ENCODE data around the gene GDF2.

GDF2 gene

GRCh38 chr10:47294057-47294456 lies 28.2 kb upstream of the GDF2 start:
- DNase-seq = no peak

DNA sequence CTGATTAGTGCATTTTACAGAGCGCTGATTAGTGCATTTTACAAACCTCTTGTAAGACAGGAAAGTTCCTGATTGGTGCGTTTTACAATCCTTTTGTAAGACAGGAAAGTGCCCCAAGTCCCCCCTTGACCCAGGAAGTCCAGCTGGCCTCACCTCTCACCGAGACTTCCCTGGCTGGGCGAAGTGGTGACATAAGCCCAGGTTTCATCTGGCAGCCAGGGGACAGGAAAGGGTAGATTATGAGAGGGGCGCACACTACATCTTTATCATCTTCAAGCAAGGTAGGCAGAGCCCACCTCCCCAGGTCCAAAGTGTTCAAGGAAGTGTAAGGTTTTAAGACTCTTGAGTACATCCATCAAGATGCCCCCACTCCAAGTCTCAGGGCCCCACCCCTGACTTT lies 27.8 kb upstream of the GDF2 start:
- no peak for DNase-seq

DNA sequence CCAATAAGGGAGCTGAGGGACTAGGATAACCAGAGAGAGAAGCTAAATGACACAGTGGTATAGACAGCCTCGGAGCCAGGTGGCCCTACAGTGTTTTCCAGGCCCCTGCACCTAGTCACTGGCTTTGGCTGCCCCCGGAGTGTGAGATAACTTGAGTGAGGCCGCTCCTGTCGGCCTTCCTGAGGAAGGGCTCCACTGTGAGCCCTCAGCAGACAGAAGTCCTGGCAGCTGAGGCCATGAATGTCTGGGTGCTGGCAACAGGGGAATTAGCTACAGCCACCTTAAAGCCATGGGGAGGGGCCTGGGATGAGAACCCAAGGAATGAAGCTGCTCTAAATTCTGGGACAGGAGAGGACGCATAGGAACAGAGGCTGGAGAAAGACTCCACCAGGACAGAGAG lies 26.8 kb upstream of the GDF2 start:
- no peak for DNase-seq

DNA sequence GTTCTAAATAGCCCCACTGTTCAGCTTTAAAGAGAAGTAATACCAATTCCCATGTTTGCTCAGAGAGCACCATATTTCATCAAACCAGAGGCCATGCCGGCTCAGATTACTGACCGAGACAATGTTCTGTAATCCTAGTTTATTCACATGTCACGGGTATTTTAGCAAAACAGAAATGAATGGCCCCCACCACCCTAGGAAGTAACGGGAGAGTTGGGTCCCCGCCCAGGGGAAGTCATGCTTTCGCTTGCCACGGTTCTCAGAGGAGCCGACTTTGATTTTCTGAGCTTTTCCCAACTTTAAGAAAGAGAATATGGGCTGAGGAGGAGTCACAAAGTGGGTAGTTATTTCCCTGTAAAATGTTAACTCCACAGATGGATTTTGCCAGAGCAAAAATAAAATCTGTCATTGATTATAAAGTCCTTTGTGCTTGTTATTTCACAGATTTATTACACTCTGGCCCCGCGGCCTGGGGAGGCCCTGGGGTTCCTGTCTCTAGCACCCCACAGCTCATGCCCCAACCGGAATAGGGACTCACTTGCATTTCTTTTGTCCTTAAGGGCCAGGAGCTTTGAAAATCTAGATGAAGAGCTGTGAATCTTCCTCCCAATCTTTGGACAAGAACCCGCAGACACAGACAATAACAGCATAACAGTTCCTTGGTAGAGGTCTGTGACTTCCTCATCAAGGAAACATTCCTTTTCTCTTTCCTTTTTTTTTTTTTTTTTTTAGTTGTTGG lies 25.9 kb upstream of the GDF2 start:
- no peak for DNase-seq

DNA sequence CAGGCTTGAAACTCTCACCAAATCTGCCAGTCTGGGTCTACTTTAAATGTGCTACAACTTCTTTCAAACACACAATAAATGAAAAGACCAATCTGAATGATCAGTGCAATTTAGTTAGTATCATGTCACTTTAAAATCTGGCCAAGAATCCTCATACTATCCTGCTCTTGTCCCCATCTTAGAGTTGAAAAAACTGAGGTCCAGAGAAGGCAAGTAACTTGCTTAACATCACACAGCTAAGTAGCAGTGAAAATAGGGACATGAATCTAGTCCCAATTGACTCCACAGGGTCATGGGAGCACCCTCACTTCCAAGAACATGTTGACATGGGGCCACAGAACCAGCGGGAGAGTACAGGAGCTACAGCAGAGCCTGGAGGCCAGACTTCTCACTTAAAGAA lies 25.3 kb upstream of the GDF2 start:
- no peak for DNase-seq

GRCh38 chr10:47297866-47298540 lies 24.3 kb upstream of the GDF2 start:
- DNase-seq = no peak

DNA sequence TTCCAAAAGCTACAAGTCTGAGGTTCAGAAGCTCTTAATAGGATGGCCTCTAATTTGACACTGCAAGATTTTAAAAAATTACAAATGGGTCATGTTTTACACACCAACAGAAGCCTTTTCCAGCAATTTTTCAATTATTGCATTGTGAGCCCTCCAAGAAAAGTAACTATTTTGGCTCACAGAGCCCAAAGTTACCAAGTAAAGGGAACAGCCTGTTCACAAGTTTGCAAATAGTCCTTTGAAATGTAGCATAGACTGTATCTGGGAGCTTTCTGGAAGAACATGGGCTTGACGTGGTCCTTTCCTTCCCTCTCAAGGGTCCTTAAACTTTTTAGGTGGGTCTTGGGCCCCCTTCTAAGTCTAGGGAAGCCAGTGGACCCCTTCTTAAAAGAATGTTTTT lies 23.5 kb upstream of the GDF2 start:
- DNase-seq = no peak

DNA sequence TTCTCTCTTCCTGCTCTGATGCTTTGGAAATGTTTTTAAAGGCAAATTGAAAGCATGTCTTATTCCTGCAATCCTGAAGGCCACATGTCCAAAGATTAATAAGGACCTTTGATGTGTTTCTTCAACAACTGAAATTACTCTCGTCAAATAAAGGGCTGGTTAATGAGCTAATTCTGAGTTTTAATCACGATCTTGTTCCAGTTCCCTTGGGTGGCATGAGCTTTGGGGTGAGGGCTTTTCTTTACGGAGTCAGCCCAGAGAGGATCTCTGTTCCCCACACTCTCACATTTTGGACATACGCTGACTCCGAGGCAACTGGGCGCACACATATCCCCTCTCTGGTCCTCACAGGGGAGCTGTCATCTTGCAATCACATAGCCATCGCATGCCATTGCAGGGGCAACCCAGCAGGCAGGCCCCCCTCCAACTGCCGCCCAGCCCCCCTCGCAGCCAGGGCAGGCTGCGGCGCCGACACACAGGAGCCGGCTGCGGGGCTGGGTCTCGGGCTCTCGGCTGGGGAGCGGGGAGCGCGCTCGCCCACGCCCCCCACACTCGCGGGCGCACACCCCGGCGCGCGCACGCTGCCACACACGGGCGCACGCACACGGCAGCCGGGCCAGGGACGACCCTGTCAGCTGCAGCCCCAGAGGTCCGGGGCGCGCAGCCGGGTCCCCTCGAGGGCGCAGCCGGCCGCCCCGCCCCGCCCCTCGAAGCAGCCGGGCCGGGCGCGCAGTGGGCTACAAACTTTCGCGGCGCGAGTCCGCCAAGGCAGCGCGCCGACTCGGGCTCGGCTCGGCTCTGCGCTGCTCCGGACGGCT lies 22.4 kb upstream of the GDF2 start, which contains the start of gene GDF10:
Gene GDF10 (plus strand): TSS at position 587 of the 818 bp plus-strand sequence. CDS start 455 bp downstream, outside the sequence.
- DNase-seq = no peak

DNA sequence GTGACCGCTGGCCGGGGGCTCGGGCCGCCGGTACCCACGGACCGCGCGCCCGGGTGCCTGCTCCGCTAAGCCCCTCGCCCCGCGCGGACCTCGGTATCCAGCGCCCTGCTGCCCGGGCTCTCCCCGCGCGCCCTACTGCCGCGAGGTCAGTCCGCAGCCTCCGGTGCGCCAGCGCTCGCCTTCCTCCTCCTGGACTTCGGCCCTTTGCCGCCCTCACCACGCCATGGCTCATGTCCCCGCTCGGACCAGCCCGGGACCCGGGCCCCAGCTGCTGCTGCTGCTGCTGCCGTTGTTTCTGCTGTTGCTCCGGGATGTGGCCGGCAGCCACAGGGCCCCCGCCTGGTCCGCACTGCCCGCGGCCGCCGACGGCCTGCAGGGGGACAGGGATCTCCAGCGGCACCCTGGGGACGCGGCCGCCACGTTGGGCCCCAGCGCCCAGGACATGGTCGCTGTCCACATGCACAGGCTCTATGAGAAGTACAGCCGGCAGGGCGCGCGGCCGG lies 21.8 kb upstream of the GDF2 start:
- no peak for DNase-seq

DNA sequence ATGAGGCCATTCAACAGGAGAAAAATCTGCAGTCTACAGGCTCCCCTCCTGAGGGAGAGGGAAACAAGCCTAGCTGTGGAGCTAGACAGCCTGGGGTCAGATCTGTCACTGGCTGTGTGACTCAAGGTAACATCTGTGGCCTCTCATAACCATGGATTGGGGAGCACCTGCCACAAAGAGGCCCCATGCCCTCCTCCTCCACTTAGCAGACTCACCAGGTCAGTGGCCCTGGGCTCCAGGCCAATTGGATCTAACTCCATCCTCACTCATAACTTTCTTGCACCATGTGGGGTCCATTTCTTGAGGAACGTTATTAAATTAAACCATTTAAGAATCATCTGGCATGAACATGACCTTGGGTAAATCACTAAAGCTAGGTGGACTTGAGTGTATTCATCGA lies 20.4 kb upstream of the GDF2 start:
- DNase-seq = no peak

DNA sequence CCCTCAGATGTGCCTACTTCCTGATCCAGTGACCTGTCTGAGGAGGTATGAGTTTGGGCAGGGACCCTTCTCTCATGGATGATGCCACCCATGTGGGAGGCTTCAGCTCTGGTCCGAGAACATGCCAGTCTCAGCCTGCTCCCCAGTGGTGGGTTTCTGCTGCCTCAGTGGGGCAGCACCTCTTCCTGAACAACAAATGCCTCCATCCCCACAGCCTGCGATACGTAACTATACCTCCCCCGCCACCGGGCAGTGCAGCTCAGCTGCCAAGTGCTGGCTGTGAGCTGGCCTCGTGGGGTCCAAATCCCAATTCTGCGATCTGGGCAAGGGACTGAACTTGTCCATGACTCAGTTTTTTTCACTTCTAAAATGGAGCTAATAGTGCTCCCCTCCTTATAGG lies 19.1 kb upstream of the GDF2 start:
- no peak for DNase-seq

DNA sequence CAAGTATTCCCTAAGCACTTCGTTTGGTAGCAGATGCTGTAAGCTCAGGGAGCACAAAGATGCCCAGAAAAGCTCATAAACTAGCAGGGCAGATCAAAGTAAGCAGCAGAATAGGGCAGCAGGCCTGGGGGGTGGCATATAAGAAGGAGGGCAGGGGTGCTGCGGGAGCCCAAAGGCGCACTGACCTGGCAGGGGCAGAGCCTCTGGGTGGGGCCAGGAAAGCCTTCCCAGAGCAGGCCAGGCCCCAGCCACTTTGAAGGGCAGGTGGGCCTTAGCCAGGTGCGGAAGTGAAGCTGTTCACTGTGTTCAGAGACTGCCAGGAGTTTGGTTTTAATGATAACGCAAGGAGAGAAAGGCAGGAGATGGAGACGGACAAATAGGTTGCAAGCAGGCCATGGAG lies 18.4 kb upstream of the GDF2 start:
- no peak for DNase-seq

DNA sequence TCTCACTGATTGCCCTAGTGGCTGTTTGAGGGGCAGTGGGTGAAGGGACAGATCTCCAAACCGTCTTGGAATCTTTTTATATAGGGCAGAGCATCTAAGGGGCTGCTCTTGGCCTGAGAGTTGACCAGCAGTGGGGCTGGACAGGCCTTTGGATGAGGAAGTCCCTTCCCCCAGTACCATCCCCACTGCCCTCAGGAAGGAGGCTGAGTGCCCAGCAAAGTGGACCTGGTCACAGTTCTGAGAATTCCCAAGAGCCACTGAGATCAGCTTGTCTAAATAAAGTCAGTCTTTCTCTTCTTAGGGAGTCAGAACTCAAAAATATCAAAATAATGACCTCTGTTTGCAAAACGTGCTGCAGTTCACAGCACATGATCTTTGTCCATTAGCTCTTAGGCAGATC lies 16.7 kb upstream of the GDF2 start:
- no peak for DNase-seq

GRCh38 chr10:47306387-47307210 lies 15.7 kb upstream of the GDF2 start:
- DNase-seq = no peak

GRCh38 chr10:47307381-47307780 lies 14.9 kb upstream of the GDF2 start:
- no peak for DNase-seq

DNA sequence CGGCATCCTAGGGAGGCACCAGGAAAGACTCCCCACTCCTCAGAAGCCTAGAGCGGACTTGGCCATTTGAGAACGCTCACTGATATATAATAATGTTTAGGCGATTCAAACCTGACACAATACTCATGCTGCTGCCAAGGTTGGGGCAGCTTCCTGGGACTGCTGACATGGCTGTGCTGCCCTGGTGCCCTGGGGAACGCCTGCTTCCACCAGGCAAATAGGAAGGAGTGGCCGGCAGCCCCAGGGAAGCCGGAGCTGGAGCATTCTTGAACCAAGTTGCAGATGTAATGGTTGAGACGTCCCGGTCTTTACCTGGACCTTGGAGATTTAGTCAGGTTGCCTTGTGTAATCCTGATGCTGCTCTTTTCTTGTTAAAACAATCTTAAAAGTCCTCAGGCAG lies 13.5 kb upstream of the GDF2 start:
- no peak for DNase-seq

DNA sequence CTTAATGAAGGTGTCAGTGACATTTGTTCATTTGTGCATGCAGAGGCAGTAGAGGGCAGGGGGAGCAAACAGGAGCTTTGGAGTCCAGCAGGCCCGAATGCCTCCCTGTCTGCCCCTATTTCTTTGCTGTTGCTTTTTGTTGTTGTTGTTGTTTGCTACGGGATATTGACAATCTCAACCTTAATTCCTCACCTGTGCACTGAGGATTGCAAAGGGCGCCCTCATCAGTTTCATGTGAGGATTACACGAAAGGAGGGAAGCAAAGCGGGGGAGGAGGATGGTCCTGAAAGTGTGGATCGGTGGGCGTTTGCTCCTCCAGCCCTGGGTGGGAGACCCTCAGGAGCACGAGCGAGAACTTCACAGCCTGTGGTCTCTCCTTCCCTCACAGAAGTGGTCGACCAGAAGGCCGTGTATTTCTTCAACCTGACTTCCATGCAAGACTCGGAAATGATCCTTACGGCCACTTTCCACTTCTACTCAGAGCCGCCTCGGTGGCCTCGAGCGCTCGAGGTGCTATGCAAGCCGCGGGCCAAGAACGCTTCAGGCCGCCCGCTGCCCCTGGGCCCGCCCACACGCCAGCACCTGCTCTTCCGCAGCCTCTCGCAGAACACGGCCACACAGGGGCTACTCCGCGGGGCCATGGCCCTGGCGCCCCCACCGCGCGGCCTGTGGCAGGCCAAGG lies 12.7 kb upstream of the GDF2 start:
- no peak for DNase-seq

- DNase-seq = no peak
Measured at GRCh38 chr10:47310090-47310505, 12.2 kb upstream of the GDF2 start.

DNA sequence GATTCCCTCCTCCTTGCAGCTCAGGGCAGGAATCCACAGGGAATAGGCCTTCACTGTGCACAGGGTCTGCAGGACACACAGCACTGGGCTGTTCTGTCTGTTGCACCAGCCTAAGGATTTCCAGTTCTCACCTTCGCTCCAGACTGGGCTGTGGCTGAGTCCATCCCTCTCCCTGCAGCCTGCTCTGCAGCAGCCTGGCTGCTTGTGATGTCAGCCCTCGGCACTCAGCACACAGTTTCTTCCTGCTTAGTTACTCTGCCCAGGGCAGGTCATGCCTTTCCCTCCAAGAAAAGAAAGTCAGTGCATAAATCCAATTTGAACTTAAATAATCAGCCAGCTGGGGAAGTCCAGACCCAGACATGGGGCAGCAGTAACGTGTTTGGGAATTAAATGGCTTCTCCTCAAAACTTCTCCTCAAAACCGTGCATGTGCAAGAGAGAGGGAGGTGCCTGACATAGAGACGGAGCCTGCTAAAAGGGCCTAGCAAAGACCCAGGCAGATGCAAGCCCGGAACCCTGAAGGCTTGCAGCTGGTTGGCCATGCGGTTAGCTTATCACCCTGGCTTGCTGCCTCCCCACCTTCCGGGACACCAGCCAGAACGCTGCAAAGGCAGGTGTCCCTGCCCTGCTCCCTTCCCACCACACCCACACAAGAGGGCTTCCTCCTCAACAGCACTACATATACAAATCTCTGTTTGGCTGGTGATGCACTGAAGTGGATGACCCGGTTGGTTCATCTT lies 10.9 kb upstream of the GDF2 start:
- DNase-seq = no peak

DNA sequence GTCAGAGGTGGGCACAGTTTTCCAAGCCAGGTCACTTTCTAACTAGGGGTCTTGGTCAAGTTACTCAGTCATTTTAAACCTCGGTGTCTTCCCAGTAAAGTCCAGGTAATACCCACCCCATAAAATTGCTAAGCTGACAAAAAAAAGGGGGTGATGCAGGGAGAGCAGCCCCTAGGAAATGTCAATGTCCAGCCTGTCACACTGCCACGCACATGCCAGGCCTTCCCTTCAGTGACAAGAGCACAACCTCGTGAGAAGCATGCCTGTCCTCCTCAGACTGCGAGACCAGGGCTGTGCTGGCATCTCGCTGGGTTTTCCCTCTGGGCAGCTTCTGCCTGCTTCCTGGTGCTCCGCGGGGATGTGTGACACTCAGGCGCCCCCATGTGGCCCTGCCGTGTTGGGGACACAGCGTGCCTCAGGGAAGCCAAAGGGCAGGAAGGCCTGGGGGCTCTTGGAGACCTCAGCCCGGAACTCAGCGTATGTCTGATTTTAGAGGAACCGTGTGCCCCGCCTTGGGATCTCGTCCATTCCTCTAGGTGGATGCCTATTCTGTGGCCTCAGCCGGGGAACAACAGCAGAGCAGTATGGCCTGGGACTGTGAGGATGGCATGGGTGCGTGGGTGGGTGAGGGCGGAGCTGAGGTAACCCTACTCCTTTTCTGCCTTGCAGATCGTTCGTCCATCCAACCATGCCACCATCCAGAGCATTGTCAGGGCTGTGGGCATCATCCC lies 10.2 kb upstream of the GDF2 start:
- DNase-seq = peak in 1 of 2 experiments; percentile 56

GRCh38 chr10:47312663-47312995 lies 9.6 kb upstream of the GDF2 start:
- DNase-seq = no peak
